ENCODE results near the gene ZNF202.
"Not testable (repeated sequence)": the region's sequence is repeated elsewhere in the genome, so short reads cannot be mapped to it uniquely, and the experiment has no call there.

Gene ZNF202

DNA sequence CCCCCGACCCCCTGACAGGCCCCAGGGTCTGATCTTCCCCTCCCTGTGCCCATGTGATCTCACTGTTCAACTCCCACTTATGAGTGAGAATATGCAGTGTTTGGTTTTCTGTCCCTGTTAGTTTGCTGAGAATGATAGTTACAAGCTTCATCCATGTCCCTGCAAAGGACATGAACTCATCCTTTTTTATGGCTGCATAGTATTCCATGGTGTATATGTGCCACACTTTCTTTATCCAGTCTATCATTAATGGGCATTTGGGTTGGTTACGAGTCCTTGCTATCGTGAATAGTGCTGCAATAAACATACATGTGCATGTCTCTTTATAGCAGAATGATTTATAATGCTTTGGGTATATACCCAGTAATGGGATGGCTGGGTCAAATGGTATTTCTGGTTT lies 28.8 kb downstream of the ZNF202 start:
- not testable (repeated sequence) for H3K9me3 Mint-ChIP-seq; ATAC-seq; H3K4me3 Mint-ChIP-seq; DNase-seq (ENCODE audit: low spot score in 2 of 2); H3K27ac Mint-ChIP-seq; H3K36me3 Mint-ChIP-seq; H3K4me1 Mint-ChIP-seq

DNA sequence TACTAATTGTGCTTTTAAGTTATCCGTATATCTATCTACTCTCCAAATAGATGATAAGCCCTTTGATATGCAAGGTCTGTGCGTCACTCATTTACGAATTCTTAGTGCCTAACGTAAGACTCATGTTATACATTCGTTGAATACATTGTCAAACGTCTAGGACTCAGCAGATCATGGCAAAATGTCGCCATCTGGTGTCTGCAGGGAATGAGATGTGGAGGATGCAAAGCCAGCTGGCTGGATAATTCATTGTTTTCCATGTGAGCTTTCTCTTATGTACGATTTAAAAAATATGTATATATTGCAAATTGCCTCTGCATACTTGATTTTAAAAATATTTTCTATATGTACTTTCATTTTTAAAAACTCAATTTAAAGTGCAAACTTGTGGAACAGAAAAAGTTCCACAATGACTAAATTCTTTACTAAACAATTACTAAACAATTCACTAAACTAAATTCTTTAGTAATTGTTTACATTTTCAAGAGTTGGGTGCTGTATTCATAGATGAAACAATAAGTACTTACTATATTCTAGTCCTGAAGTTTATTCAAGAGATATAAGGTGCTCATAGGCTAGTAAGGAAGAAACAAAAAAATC lies 33.8 kb downstream of the ZNF202 start:
- no peak overlapping the region for H3K27ac Mint-ChIP-seq
- peak in 1 of 2 donors; percentile 56 for DNase-seq (ENCODE audit: low spot score in 2 of 2)
- H3K4me3 Mint-ChIP-seq = no peak overlapping the region
- H3K4me1 Mint-ChIP-seq = peaks cover 5% of the 10 kb centered on the region
- no peaks in the 10 kb centered on the region for H3K36me3 Mint-ChIP-seq
- no peak for ATAC-seq
- H3K9me3 Mint-ChIP-seq = no peaks in the 10 kb centered on the region

DNA sequence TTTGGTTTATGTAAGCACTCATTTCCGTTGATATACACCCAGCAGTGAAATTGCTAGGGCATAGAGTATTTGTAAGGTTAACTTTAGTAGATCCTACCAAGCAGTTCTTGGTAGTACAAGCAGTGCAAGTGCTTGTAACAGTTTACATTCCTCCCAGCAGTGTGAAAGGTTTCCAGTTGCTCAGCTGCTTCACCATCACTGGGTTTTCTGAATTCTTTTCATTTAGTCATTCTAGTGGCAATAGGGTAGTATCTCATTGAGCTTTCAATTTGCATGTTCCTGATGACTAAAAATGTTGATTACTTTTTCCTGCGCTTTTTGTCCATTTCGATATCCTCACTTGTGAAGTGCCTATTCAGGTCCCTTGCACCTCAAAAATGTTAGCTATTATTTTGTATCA lies 34.3 kb downstream of the ZNF202 start:
- Mint-ChIP-seq H3K9me3 (no peaks in the 10 kb centered on the region), H3K27ac (no peak overlapping the region), H3K4me3 (no peak overlapping the region), H3K4me1 (peaks cover 5% of the 10 kb centered on the region), H3K36me3 (no peaks in the 10 kb centered on the region)
- DNase-seq (ENCODE audit: low spot score in 2 of 2) = no peak
- ATAC-seq = no peak

DNA sequence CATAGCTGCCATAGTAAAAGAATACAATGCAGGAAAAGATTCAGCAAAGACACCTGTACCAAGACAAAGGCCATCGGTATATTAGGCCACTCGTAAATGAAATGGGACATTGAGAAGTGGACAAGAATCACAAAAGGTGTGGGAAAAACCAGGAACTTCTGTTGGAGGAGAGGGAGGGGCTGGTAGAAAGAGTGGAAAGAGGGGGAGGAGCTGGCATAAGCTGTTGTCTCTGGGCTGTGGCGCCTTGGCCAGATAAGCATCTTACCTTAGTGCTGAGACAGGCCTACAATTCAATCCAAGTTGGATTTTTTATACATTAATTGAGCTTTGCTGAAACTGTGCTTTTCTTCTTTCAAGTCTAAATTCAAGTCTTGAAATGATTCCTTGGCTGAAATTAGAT lies 37.1 kb downstream of the ZNF202 start:
- Mint-ChIP-seq H3K9me3 (no peaks in the 10 kb centered on the region), H3K36me3 (no peaks in the 10 kb centered on the region), H3K27ac (no peak overlapping the region), H3K4me3 (no peak overlapping the region), H3K4me1 (no peaks in the 10 kb centered on the region)
- DNase-seq (ENCODE audit: low spot score in 2 of 2) (no peak), ATAC-seq (no peak)

DNA sequence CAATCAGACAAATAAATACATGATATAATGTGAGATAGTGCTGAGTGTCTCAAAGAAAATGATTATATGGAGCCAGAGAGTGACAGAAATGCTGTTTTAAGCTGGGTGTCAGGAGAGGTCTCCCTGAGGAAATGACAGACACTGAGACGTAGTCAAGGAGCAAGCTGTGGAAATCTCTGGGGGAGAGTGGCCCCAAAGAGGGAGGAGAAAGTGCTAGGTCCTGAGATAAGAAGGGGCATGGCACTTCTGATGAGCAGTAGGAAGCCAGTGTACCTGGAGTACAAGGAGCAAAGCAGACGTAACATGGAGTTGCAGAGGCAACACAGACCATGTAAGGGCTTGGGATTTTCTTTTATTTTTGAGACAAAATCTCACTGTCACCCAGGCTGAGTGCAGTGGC lies 38.8 kb downstream of the ZNF202 start:
- no peaks in the 10 kb centered on the region for H3K9me3 Mint-ChIP-seq
- no peaks in the 10 kb centered on the region for H3K36me3 Mint-ChIP-seq
- H3K4me3 Mint-ChIP-seq = no peak overlapping the region
- no peaks in the 10 kb centered on the region for H3K4me1 Mint-ChIP-seq
- DNase-seq (ENCODE audit: low spot score in 2 of 2) (no peak), ATAC-seq (no peak)
- H3K27ac Mint-ChIP-seq = no peak overlapping the region

DNA sequence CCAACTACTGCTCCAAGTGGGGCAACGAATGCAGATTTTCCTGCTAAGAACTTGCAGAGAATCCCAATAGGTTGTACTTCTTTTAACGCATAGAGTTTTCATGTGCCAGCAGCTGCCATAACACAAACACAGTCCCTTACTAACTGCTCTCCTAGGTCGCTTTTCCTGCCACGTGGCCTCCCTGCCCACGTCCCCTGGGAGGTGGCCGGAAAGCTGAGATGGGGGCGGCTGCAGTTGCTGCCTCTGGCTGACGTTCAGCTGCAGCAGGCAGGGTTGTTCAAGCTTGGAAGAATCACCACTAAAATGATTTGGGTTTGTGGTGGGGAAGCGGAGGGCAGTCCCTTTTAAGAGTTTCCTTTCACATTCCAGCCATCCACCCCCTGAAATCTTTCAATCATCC lies 39.3 kb downstream of the ZNF202 start:
- Mint-ChIP-seq H3K4me3 (no peak overlapping the region), H3K27ac (no peak overlapping the region), H3K36me3 (no peaks in the 10 kb centered on the region), H3K4me1 (no peaks in the 10 kb centered on the region), H3K9me3 (no peaks in the 10 kb centered on the region)
- DNase-seq (ENCODE audit: low spot score in 2 of 2) (no peak), ATAC-seq (no peak)

DNA sequence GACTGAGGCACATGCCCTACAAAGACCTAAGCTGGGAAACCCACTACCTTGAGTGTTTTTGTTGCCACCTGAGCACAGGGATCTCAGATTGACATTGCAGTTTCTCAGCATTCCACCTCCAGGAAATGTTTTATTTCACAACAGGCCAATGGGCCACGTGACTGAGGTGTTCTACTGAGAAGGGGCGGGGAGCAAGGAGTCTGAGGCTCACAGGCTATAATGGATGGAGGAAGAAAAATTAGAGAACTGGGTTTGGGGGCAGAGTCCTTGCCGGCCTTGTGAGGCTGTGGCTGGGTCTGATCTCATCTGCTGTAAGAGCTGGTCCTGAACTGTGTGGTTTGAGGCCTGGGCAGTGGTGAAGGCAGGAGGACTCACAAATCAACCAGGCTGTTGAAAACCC lies 40.7 kb downstream of the ZNF202 start:
- no peaks in the 10 kb centered on the region for H3K4me1 Mint-ChIP-seq
- no peak for ATAC-seq
- H3K36me3 Mint-ChIP-seq = no peaks in the 10 kb centered on the region
- no peak overlapping the region for H3K4me3 Mint-ChIP-seq
- H3K9me3 Mint-ChIP-seq = no peaks in the 10 kb centered on the region
- no peak overlapping the region for H3K27ac Mint-ChIP-seq
- DNase-seq (ENCODE audit: low spot score in 2 of 2) = no peak

DNA sequence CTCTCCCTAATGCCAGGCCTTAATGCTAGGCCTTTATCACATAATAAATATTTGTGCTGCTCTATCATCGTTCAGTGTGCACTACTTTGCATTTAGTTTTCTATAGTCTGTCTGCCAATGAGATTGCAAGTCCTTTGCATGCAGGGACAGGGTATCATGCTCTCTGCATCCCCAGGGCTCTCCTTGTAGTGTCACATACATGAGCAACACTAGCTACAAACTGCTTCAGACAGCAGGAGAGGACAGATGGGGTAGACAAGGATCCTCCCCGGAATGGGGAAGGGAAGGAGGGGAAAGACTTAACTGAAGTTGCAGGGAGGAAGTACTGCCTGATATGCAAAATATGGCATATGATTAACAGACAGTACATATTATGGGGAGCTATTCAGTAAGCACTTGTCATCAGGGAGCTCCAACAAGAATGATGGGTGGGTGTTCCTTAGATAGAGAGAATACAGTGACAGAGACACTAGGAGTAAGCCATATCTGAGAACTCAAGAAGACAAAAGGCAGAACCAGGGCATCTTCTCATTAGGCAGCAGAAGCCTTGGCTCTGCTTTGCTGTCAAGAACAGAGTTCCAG lies 42.8 kb downstream of the ZNF202 start:
- ATAC-seq (no peak), DNase-seq (ENCODE audit: low spot score in 2 of 2) (no peak)
- Mint-ChIP-seq H3K4me1 (no peaks in the 10 kb centered on the region), H3K27ac (no peak overlapping the region), H3K36me3 (no peaks in the 10 kb centered on the region), H3K9me3 (no peaks in the 10 kb centered on the region), H3K4me3 (no peak overlapping the region)

DNA sequence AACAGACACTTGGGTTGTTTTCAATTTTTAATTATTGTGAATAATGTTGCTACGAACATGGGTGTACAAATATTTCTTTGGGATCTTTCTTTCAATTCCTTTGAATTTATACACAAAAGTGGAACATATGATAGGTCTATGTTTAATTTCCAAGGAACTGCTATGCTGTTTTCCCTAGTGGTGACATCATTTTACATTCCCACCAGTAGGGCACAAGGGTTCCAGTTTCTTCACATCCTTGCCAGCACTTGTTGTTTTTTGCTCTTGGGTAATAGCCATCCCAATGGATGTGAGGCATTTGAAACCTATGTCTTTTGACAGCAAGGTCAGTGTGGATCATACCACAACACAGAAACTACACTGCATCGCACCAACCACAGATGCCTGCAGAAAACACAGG lies 45.3 kb downstream of the ZNF202 start:
- Mint-ChIP-seq H3K4me3 (no peak overlapping the region), H3K27ac (no peak overlapping the region), H3K4me1 (no peaks in the 10 kb centered on the region), H3K36me3 (no peaks in the 10 kb centered on the region), H3K9me3 (no peaks in the 10 kb centered on the region)
- DNase-seq (ENCODE audit: low spot score in 2 of 2) (no peak), ATAC-seq (no peak)

DNA sequence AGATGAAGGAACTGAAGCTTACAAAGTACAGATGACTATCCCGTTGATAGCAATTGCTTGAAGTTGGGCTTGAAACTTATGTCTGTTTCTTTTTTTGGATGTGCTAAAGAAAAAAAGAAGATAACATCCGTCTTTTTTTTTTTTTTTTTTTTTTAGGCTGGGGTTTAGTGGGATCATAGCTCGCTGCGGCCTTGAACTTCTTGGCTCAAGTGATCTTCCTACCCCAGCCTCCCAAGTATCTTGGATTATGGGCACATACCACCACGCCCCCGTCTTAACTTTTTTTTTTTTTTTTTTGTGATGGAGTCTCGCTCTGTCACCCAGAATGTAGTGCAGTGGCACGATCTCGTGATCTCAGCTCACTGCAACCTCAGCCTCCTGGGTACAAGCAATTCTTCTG lies 46.2 kb downstream of the ZNF202 start:
- Mint-ChIP-seq H3K27ac (no peak overlapping the region), H3K4me1 (no peaks in the 10 kb centered on the region), H3K9me3 (no peaks in the 10 kb centered on the region), H3K36me3 (no peaks in the 10 kb centered on the region), H3K4me3 (no peak overlapping the region)
- DNase-seq (ENCODE audit: low spot score in 2 of 2) = no peak
- no peak for ATAC-seq

DNA sequence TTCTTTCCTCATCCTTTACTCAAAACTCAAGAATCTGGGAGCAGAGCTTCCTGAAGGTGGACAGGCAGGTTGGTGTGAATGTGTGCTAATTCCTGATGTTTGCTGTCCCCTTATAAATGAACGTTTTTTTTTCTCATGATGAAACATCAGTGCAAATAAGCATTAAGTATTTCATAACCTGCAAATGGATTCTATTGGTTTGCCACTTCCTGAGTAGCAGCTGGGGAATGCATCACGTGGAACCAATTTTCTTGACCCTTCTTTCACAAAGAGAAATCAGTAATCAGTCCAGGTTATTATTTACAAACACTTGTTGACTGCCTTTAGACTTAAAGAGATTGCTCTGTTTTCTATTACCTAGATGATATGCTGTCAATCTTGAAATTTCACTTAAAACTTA lies 46.9 kb downstream of the ZNF202 start:
- H3K4me3 Mint-ChIP-seq = no peak overlapping the region
- H3K9me3 Mint-ChIP-seq = no peaks in the 10 kb centered on the region
- H3K27ac Mint-ChIP-seq = no peak overlapping the region
- DNase-seq (ENCODE audit: low spot score in 2 of 2) = no peak
- no peak for ATAC-seq
- no peaks in the 10 kb centered on the region for H3K4me1 Mint-ChIP-seq
- no peaks in the 10 kb centered on the region for H3K36me3 Mint-ChIP-seq

DNA sequence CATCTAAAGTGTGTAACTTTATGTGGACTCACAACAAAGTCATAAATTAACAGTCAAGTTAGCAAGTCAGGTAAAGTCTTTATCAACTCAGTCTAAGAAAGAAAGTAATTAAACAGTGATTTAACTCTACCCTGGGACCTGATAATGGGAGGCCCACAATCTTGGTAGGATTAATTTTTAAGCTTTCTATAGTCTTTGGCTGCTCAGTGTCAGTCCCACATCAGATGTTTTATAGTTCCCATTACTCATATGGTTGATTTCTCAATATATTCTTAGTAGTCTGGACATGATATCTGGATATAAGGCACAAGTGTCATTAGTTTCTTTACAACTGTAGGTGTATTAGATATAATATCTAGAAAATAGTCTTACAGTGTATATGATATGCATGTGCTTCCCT lies 48.5 kb downstream of the ZNF202 start:
- no peaks in the 10 kb centered on the region for H3K9me3 Mint-ChIP-seq
- no peak overlapping the region for H3K4me3 Mint-ChIP-seq
- H3K36me3 Mint-ChIP-seq = no peaks in the 10 kb centered on the region
- H3K4me1 Mint-ChIP-seq = no peaks in the 10 kb centered on the region
- no peak overlapping the region for H3K27ac Mint-ChIP-seq
- ATAC-seq = no peak
- DNase-seq (ENCODE audit: low spot score in 2 of 2) = no peak

DNA sequence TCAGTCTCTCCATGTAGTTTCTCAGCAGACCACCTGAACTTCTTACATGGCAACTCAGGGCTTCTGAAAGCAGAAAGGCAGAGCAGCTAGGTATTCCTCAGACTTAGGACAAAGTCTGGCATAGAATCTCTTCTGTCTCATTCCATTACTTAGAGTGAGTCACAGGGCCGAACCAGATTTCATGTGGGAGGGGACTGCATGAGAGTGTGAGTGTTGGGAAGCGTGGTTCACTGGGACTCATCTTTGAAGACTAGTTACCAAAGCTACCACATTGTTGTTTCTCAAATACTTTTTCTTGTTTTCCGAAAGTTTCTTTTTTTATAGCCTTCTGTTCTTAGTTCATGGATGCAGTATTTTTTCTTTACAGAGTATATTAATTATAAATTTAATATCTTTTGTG lies 51.0 kb downstream of the ZNF202 start:
- Mint-ChIP-seq H3K9me3 (no peaks in the 10 kb centered on the region), H3K27ac (no peak overlapping the region), H3K36me3 (no peaks in the 10 kb centered on the region), H3K4me3 (no peak overlapping the region), H3K4me1 (no peaks in the 10 kb centered on the region)
- DNase-seq (ENCODE audit: low spot score in 2 of 2) (no peak), ATAC-seq (peak; percentile 73)

DNA sequence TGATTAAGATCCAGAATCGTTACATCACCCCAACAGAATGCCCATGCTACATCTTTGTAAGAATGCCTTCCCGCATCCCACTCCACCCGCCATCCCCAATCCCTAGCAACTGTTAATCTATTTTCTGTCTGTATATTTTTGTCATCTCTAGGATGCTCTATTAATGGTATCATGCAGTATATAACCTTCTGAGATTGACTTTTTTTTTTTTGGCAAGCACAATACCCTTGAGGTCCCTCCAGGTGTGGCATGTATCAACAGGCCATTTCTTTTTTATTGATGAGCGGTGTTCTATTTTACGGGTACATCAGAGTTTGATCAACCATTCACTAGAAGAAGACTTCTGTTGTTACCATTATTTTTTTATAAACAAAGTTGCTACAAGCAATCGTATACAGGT lies 56.9 kb downstream of the ZNF202 start:
- Mint-ChIP-seq H3K27ac (no peak overlapping the region), H3K9me3 (no peaks in the 10 kb centered on the region), H3K36me3 (no peaks in the 10 kb centered on the region), H3K4me1 (no peaks in the 10 kb centered on the region), H3K4me3 (no peak overlapping the region)
- DNase-seq (ENCODE audit: low spot score in 2 of 2) = no peak
- no peak for ATAC-seq

DNA sequence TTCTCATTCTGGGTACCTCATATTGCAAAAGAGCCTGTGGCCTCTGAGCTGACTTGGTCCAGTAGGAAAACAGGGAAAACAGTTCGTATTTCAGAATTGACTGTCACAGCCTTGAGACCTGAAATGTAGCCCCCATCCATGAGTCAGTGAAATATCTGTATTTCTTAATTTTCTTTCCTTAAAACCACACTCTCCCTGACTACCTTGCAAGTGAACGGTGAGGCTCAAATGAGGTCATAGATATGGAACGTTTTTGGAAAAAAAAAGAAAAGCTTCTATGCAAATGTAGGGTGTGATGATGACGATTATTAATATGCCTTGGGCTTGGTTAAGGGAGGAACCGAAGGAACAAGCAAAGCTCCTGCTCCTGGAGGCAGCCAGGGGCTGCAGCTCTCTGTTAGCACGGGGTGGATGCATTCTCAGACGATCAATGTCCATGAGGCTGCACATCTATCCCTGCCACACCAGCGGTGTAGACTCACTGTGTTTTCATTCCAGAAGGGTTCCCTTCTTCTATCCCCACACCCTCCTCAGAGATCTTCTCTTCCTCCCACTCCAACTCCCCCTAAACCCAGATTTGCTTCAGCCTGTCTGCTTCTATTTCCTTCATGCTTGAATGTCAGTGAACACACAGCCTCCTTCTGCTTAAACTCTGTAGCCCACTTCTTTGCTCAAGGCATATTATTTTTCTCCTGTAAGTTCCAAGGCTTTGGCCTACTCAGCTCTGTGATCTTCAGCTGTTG lies 57.9 kb downstream of the ZNF202 start:
- no peak overlapping the region for H3K27ac Mint-ChIP-seq

DNA sequence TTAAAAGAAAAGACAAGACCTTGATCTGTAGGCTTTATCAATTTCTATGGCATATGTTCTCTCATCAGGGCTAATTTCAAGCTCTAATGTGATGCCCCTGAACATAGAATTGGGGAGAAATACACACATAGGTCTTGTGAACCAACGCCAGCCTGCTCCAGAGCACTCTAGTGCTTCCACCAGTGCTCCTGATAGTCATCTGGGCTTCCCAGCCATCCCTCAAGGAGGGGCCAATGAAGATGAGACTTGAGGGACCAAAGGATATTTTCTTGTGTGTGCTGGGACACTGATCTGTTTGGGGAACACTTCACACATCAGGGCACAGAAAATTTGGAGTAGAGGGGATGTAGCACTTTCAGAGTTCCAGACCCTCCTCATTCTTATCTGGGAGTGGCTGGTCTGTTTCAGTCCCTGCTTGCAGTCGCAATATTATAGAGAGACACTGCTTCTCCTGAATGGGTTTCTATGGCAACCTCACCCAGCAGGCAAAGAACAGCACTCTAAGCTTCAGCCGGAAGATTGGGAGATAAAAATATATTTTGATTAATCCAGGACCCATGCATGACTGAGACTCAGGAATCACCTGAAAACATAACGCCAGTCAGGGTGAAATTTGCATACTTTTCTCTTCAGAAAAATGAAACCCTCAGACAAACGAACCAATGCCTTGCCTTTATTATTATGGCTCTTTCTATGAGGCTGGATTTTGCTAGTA lies 58.6 kb downstream of the ZNF202 start:
- Mint-ChIP-seq H3K27ac (no peak overlapping the region), H3K4me3 (no peak overlapping the region), H3K9me3 (no peaks in the 10 kb centered on the region), H3K4me1 (no peaks in the 10 kb centered on the region), H3K36me3 (no peaks in the 10 kb centered on the region)
- DNase-seq (ENCODE audit: low spot score in 2 of 2) (no peak), ATAC-seq (no peak)

More for the DNA sequence above, 57.9 kb downstream of the ZNF202 start:
- Mint-ChIP-seq H3K4me1 (no peaks in the 10 kb centered on the region), H3K36me3 (no peaks in the 10 kb centered on the region), H3K9me3 (no peaks in the 10 kb centered on the region), H3K4me3 (no peak overlapping the region)
- no peak for ATAC-seq
- DNase-seq (ENCODE audit: low spot score in 2 of 2) = no peak

Data from stimulated activated effector memory CD8-positive, alpha-beta T cell treated with anti-CD3 and anti-CD28 coated beads, Interleukin-12 subunit alpha, Interleukin-12 subunit beta, amount 100 ng/mL, for 72 hours (primary cell).